ENCODE data around the gene PPP2R5E. TPM values are rescaled to one million over a fixed set of nuclear protein-coding genes. Genes with fewer than 3 reads are reported as not detected.

Gene PPP2R5E
- total and polyA plus RNA-seq, 2 donors (not counting 3 experiments of a cell fraction or from before 2014, with no cell fraction given), result 4.9 to 52.5 TPM

- Histone ChIP-seq H3K27me3 (ENCODE audit: control insufficient read depth in 2 of 2, insufficient read depth in 2 of 2, low read length in 2 of 2) (peaks cover 15 to 17% of the 10 kb centered on the region in 2 experiments), H3K79me2 (ENCODE audit: control insufficient read depth, insufficient read depth, low read length) (no peaks in the 10 kb centered on the region), H3K27ac (ENCODE audit: insufficient read depth, low read depth, low read length) (no peak overlapping the region), H3K9me3 (replicated peaks; ENCODE audit: control insufficient read depth, insufficient read depth, low read length) (no peaks in the 10 kb centered on the region), H3K4me1 (ENCODE audit: control insufficient read depth, extremely low read depth, insufficient read depth, low read length) (no peaks in the 10 kb centered on the region), H2AFZ (ENCODE audit: low read depth, low read length) (no peak overlapping the region), H3K9me1 (replicated peaks; ENCODE audit: control insufficient read depth, extremely low read depth, insufficient read depth, low read length) (no peaks in the 10 kb centered on the region), H3K4me3 (replicated peaks in 1 of 3; ENCODE audit: insufficient read depth in 1 of 3, low read depth in 1 of 3, low read length in 3 of 3) (no peak overlapping the region), H3K9ac (replicated peaks; ENCODE audit: extremely low read depth, insufficient read depth, low read length) (no peak overlapping the region), H3K4me2 (ENCODE audit: insufficient read depth, low read length) (no peak overlapping the region), H4K20me1 (replicated peaks; ENCODE audit: control insufficient read depth, extremely low read depth, insufficient read depth, low read length) (no peaks in the 10 kb centered on the region), H3K36me3 (ENCODE audit: control insufficient read depth in 2 of 2, extremely low read depth in 1 of 2, insufficient read depth in 2 of 2, low read length in 2 of 2) (no peaks in the 10 kb centered on the region)
- DNase-seq (ENCODE audit: low read depth, low spot score) (no peak), FAIRE-seq (peak; percentile 18)
- ChIA-PET CTCF (no interaction called here), POLR2A (no interaction called here)
- BruUV-seq (replicated peaks), result no TSS peak
- TF ChIP-seq CTCF (IDR thresholded peaks at IDR 0.05; ENCODE audit: extremely low read depth in 1 of 2, insufficient read depth in 1 of 2, low read depth in 1 of 2, low read length in 2 of 2) (no peak), POLR2AphosphoS5 (IDR thresholded peaks at IDR 0.05; ENCODE audit: insufficient read depth, low read depth, low read length) (no peak), EZH2 (IDR thresholded peaks at IDR 0.05; ENCODE audit: borderline replicate concordance, low read depth, low read length, severe bottlenecking) (no peak), MAX (IDR thresholded peaks at IDR 0.05; ENCODE audit: insufficient read depth, insufficient read length) (no peak), POLR2A (IDR thresholded peaks at IDR 0.05; ENCODE audit: low read depth, low read length) (no peak), GATA2 (IDR thresholded peaks at IDR 0.05; ENCODE audit: insufficient read depth, insufficient read length, low read depth, low read length) (no peak), FOS (IDR thresholded peaks at IDR 0.05; ENCODE audit: borderline replicate concordance, insufficient read depth, low read length) (no peak), MYC (IDR thresholded peaks at IDR 0.05; ENCODE audit: low read depth, low read length) (no peak), JUN (IDR thresholded peaks at IDR 0.05; ENCODE audit: borderline replicate concordance, insufficient read depth, insufficient read length, low read depth) (no peak)
- intact Hi-C loops (cut with micrococcal nuclease) (no loop called here), dilution Hi-C loops (cut with MboI; ENCODE audit: extremely low pct_ligation_motif_present, low sequenced_read_pairs) (no loop called here)
Measured at GRCh38 chr14:63328787-63329737, 214.1 kb downstream of the PPP2R5E start.

Measured in endothelial cell of umbilical vein (primary cell).